DND-41 (cell line): ENCODE results near the gene C4BPB.

Experiments
- CTCF ChIP-seq: IDR thresholded peaks from 2 replicates; pipeline ENCODE4 v1.5.1; 2012; ENCODE audit warnings: borderline replicate concordance, low read length, moderate library complexity, mild to moderate bottlenecking; ENCODE audit not compliant: poor library complexity, severe bottlenecking; ENCODE audit errors: extremely low read depth
- EZH2 ChIP-seq: IDR thresholded peaks from 3 replicates; pipeline ENCODE4 v1.6.1; 2012; ENCODE audit warnings: borderline replicate concordance, low read depth, mild to moderate bottlenecking, moderate library complexity, low read length, inconsistent platforms; ENCODE audit not compliant: severe bottlenecking

DNA sequence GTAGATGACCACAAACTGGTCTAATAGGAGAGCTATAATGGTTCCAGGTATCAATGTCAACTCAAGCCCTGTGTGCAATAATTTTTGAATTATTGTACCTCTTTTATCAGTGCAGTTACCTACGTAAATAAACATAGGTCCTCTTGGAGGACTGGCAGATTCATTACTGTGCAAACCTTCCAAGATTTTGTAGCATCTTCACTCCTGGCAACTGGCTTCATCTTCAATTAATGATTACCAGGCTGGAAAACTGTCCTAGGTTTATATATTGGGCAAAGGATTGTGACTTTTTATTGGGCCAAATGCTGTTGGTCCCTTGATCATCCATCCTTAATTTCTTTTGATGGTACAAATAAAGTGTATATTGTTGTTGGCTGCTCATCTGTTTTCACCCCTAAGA lies 51.0 kb downstream of the C4BPB start:
- TF ChIP-seq CTCF (no peak), EZH2 (no peak)
